HepG2 (cell line): ENCODE results near the gene RABGAP1L. TPM values are rescaled to one million over a fixed set of nuclear protein-coding genes. Genes with fewer than 3 reads are reported as not detected.

Source experiments
- CAMTA2 ChIP-seq: sonication (generic); formaldehyde crosslinking; IDR thresholded peaks from 2 replicates; pipeline ENCODE4 v1.4.0; 2020; ENCODE audit warnings: mild to moderate bottlenecking, missing genetic modification reagents, borderline replicate concordance
- ZNF282 ChIP-seq: fragments of 450-650 bp; IDR thresholded peaks from 2 replicates; pipeline ENCODE4 v1.6.1; 2018; ENCODE audit not compliant: partially characterized antibody
- ZNF407 ChIP-seq: sonication (generic); formaldehyde crosslinking; IDR thresholded peaks from one replicate; pipeline ENCODE4 v1.5.1; 2020; ENCODE audit warnings: mild to moderate bottlenecking, missing genetic modification reagents; ENCODE audit errors: not compliant biosample characterization
- polyA plus RNA-seq, 8 experiments: library from polyadenylated mRNA; depleted of rRNA in 3 of 8; stranded (reverse) in 7 of 8; unstranded in 1 of 8; fragments of >200 nt; fragmentation: Illumina TruSeq in 4 of 8; extraction: Trizol in 4 of 8; gene quantifications; 2 replicates each; pipeline versions ENCODE4 v1.2.1 to v1.2.3, GENCODE V29; 2011 to 2016; ENCODE audit warnings: low read depth in 4 of 8, missing spikeins in 1 of 8, mixed read lengths in 1 of 8; ENCODE audit not compliant: insufficient read depth in 1 of 8
- total RNA-seq, 5 experiments: library from RNA; depleted of rRNA; stranded (reverse); fragments of >200 nt; fragmentation: Illumina TruSeq; extraction: Trizol; gene quantifications; 2 replicates each; pipeline ENCODE4 v1.2.3, GENCODE V29; 2016; ENCODE audit warnings: low read depth in 1 of 5
- TF ChIP-seq, protein P1 (sequence below): sonication (generic); formaldehyde crosslinking; conservative IDR thresholded peaks from 2 replicates; pipeline ENCODE4 v1.4.0; 2020; ENCODE audit warnings: mild to moderate bottlenecking, missing genetic modification reagents, moderate library complexity

RABGAP1L gene
- total and polyA plus RNA-seq, 2 of the 13 experiments (the other 11 are each of a cell fraction or from before 2014, with no cell fraction given), result 7.9 to 22.6 TPM

DNA sequence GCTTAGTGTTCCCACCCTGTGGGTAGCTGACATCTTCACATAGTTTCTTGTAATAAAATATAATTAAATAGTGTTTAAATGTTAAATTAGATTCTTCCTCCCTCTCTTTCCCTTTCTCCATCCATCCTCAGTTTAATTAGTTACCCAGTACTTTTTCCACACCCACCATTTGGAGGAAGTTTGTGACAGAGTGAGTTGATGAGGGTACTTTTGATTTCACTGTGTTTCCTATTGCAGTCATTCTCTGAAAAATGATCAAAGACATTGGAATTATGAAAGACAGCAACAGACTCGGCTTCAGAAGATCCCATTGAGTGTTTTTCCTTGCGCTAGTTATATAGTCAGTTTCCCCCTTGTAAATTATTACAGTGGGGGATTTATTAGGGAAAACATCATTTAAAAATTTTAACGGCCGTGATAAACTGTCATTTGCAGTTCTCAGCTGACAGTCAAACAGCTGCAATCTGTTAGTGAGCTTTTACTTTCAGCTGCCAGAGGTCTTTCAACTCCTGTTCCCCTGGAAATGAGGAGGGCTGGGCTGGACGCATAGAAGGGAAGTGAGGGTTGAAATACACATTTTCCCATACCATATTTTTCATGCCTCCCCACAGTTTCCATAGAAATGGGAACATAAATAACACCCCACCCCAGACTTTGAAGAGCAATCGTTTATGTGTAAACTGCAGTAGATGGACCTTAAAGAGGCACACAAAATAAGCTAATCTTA lies 779.1 kb downstream of the RABGAP1L start (continued):
- TF ChIP-seq, protein P1, sequence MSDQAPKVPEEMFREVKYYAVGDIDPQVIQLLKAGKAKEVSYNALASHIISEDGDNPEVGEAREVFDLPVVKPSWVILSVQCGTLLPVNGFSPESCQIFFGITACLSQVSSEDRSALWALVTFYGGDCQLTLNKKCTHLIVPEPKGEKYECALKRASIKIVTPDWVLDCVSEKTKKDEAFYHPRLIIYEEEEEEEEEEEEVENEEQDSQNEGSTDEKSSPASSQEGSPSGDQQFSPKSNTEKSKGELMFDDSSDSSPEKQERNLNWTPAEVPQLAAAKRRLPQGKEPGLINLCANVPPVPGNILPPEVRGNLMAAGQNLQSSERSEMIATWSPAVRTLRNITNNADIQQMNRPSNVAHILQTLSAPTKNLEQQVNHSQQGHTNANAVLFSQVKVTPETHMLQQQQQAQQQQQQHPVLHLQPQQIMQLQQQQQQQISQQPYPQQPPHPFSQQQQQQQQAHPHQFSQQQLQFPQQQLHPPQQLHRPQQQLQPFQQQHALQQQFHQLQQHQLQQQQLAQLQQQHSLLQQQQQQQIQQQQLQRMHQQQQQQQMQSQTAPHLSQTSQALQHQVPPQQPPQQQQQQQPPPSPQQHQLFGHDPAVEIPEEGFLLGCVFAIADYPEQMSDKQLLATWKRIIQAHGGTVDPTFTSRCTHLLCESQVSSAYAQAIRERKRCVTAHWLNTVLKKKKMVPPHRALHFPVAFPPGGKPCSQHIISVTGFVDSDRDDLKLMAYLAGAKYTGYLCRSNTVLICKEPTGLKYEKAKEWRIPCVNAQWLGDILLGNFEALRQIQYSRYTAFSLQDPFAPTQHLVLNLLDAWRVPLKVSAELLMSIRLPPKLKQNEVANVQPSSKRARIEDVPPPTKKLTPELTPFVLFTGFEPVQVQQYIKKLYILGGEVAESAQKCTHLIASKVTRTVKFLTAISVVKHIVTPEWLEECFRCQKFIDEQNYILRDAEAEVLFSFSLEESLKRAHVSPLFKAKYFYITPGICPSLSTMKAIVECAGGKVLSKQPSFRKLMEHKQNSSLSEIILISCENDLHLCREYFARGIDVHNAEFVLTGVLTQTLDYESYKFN (CRISPR knock-in tag), result no peak
- TF ChIP-seq ZNF282 (no peak), CAMTA2 (CRISPR knock-in tag) (no peak), ZNF407 (CRISPR knock-in tag) (no peak)
